OCI-LY3 (cell line): Measurements from ENCODE around the gene PTPN11.

Experiments used
- H2AFZ ChIP-seq: fragments of 200-600, 300-600 bp; shearing (Covaris generic); 2 replicates; pipeline ENCODE4 v1.6.0; 2014; ENCODE audit warnings: antibody characterized with exemption, low read depth, low read length
- H3K27ac ChIP-seq: fragments of 200-600, 300-600 bp; sonication (generic); 2 replicates; pipeline ENCODE4 v1.5.1; 2014; ENCODE audit warnings: mild to moderate bottlenecking, low read length, moderate library complexity, mixed read lengths
- H3K27me3 ChIP-seq: fragments of 200-600, 300-600 bp; sonication (generic); 2 replicates; pipeline ENCODE4 v1.6.1; 2014; ENCODE audit warnings: low read depth, low read length, mixed read lengths
- H3K36me3 ChIP-seq: fragments of 200-600, 300-600 bp; sonication (generic); replicated peaks from 2 replicates; pipeline ENCODE3; 2014; ENCODE audit warnings: low read depth, low read length, mixed read lengths
- H3K4me1 ChIP-seq: fragments of 300-600, 200-600 bp; sonication (generic); 2 replicates; pipeline ENCODE4 v1.6.1; 2014; ENCODE audit warnings: low read length, mixed read lengths
- H3K4me2 ChIP-seq: fragments of 200-600, 300-600 bp; sonication (generic); 2 replicates; pipeline ENCODE4 v1.6.1; 2014; ENCODE audit warnings: low read length, mixed read lengths
- H3K4me3 ChIP-seq: fragments of 300-600, 200-600 bp; sonication (generic); 2 replicates; pipeline ENCODE4 v1.5.1; 2014; ENCODE audit warnings: antibody characterized with exemption, mild to moderate bottlenecking, low read length, moderate library complexity
- H3K79me2 ChIP-seq: fragments of 300-600, 200-600 bp; shearing (Covaris generic); 2 replicates; pipeline ENCODE4 v1.6.1; 2014; ENCODE audit warnings: mild to moderate bottlenecking, low read length, mixed read lengths
- H3K9ac ChIP-seq: fragments of 300-600, 200-600 bp; shearing (Covaris generic); 2 replicates; pipeline ENCODE4 v1.6.0; 2014; ENCODE audit warnings: mild to moderate bottlenecking, low read length, moderate library complexity
- H3K9me3 ChIP-seq: fragments of 200-600, 300-600 bp; shearing (Covaris generic); 2 replicates; pipeline ENCODE4 v1.6.1; 2014; ENCODE audit warnings: low read length, mixed read lengths; ENCODE audit not compliant: insufficient read depth
- H4K20me1 ChIP-seq: fragments of 200-600, 300-600 bp; sonication (generic); 2 replicates; pipeline ENCODE4 v1.6.1; 2016; ENCODE audit warnings: low read length, mixed read lengths; ENCODE audit not compliant: insufficient read depth
- EZH2phosphoT487 ChIP-seq: fragments of 200-600 bp; shearing (Covaris generic); IDR thresholded peaks from 2 replicates; pipeline ENCODE4 v1.6.1; 2018; ENCODE audit warnings: antibody characterized with exemption, mixed run types, low read depth
- TF ChIP-seq, protein P1 (sequence below): fragments of 200-600, 300-600 bp; sonication (generic); IDR thresholded peaks from 2 replicates; pipeline ENCODE4 v1.5.1; 2014; ENCODE audit warnings: antibody characterized with exemption, low read length, low read depth

Gene PTPN11

DNA sequence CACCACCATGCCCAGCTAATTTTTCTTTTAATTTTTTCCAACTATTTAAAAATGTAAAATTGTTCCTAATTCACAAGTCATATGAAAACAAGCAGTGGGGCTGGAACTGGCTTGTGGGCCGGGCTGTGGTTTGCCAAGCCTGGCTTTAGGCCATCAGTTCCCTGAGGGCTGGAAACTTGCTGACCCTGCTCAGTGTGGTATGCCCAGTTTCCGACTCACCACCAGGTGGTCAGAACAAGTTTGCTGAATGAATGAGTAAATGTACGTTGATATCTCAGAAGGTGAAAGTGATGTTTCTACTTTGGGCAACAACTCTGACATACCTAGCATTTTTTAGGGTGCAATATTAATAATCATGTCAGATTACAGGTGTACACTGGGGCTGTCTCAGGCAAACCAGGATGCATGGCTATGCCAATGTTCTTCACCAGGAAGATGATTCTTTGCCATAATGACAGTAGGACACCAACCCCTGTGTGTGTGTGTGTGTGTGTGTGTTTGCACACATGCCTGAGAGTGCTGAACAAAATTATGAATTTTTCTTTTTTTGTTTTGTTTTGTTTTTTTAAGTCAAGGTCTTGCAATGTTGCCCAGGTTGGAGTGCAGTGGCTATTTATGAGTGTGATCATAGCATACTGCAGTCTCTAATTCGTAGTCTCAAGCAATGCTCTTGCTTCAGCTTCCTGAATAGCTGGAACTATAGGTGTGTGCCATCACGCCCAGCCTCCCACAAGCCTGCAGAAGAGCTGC lies 106.1 kb downstream of the PTPN11 start:
- Histone ChIP-seq H3K9me3 (no peaks in the 10 kb centered on the region), H4K20me1 (no peaks in the 10 kb centered on the region), H3K9ac (no peak overlapping the region), H2AFZ (no peak overlapping the region), H3K4me3 (no peak overlapping the region), H3K27me3 (no peaks in the 10 kb centered on the region), H3K36me3 (no peaks in the 10 kb centered on the region), H3K4me2 (no peak overlapping the region), H3K4me1 (no peaks in the 10 kb centered on the region), H3K79me2 (no peaks in the 10 kb centered on the region), H3K27ac (no peak overlapping the region)
- no peak for TF ChIP-seq EZH2phosphoT487
- TF ChIP-seq, protein P1, sequence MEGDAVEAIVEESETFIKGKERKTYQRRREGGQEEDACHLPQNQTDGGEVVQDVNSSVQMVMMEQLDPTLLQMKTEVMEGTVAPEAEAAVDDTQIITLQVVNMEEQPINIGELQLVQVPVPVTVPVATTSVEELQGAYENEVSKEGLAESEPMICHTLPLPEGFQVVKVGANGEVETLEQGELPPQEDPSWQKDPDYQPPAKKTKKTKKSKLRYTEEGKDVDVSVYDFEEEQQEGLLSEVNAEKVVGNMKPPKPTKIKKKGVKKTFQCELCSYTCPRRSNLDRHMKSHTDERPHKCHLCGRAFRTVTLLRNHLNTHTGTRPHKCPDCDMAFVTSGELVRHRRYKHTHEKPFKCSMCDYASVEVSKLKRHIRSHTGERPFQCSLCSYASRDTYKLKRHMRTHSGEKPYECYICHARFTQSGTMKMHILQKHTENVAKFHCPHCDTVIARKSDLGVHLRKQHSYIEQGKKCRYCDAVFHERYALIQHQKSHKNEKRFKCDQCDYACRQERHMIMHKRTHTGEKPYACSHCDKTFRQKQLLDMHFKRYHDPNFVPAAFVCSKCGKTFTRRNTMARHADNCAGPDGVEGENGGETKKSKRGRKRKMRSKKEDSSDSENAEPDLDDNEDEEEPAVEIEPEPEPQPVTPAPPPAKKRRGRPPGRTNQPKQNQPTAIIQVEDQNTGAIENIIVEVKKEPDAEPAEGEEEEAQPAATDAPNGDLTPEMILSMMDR = no peak

DNA sequence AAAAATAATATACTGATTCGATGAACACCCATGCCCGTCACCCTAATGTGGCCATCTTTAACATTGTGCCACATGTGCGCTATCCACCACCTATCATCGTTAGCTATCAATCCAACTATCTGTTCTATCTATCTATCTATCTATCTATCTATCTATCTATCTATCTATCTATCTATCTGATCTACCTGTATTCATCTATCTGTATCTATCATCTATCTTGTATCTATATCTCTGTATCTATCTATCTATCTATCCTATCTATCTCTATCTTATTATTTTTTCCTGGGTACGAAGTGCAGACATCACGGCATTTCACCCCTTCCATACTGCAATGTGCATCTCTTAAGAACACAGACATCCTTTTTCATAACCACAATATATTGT lies 106.7 kb downstream of the PTPN11 start:
- Histone ChIP-seq H3K79me2 (no peaks in the 10 kb centered on the region), H2AFZ (no peak overlapping the region), H3K27ac (no peak overlapping the region), H3K9me3 (no peaks in the 10 kb centered on the region), H3K36me3 (no peaks in the 10 kb centered on the region), H3K9ac (no peak overlapping the region), H3K4me1 (no peaks in the 10 kb centered on the region), H4K20me1 (no peaks in the 10 kb centered on the region), H3K27me3 (no peaks in the 10 kb centered on the region), H3K4me2 (no peak overlapping the region), H3K4me3 (no peak overlapping the region)
- TF ChIP-seq, protein P1 = no peak
- no peak for TF ChIP-seq EZH2phosphoT487

DNA sequence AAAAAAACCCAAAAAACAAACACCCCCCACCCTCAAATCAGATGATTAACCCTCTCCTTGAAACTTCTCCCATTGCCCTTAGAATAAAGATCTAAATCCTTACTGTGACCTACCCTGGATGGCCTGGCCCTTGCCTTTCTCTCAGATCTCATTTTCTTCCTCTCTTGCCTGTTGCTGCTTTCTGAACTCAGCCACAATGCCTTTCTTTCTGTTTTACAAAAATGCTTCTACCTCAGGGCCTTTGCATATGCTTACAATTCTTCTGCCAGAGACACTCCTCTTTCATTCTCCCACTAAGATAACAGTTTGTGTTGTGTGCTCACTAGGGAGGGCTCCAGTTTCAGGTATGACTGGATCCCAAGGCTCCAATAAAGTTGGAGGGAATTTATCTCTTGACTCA lies 108.3 kb downstream of the PTPN11 start:
- H3K27me3 ChIP-seq = no peaks in the 10 kb centered on the region
- no peaks in the 10 kb centered on the region for H4K20me1 ChIP-seq
- H3K36me3 ChIP-seq = no peaks in the 10 kb centered on the region
- H3K4me1 ChIP-seq = peaks cover 5% of the 10 kb centered on the region; the same call in 1 of the 2 replicates
- no peak overlapping the region for H2AFZ ChIP-seq
- no peak overlapping the region for H3K27ac ChIP-seq
- no peak overlapping the region for H3K9ac ChIP-seq
- H3K79me2 ChIP-seq = no peaks in the 10 kb centered on the region
- no peaks in the 10 kb centered on the region for H3K9me3 ChIP-seq
- H3K4me3 ChIP-seq = no peak overlapping the region
- H3K4me2 ChIP-seq = no peak overlapping the region
- TF ChIP-seq, protein P1 = no peak
- no peak for TF ChIP-seq EZH2phosphoT487

DNA sequence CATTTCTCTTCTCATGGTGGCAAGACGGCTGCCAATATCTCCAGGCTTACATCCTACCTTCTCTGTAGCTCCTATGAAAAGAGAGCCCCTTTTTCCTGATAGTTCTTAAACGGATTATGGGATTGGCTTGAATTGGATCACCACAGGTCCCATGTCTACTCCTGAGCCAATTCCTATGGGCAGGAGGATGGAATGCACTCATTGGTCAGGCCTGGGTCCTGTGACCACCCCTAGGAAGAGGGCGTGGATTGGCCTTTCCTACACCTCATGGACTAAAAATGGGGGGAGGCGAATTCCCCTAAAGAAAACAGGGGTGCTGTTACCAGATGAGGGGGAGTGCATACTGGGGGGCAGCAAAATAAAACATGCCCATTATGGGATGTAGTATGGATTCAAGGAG lies 108.8 kb downstream of the PTPN11 start:
- Histone ChIP-seq H3K9me3 (no peaks in the 10 kb centered on the region), H3K4me3 (no peak overlapping the region), H3K27me3 (no peaks in the 10 kb centered on the region), H3K36me3 (no peaks in the 10 kb centered on the region), H3K79me2 (no peaks in the 10 kb centered on the region), H2AFZ (no peak overlapping the region), H3K27ac (no peak overlapping the region), H3K4me2 (no peak overlapping the region), H3K4me1 (peaks cover 5% of the 10 kb centered on the region; the same call in 1 of the 2 replicates), H3K9ac (no peak overlapping the region), H4K20me1 (no peaks in the 10 kb centered on the region)
- no peak for TF ChIP-seq EZH2phosphoT487
- TF ChIP-seq, protein P1 = no peak
